NCI-H510A treated with DMSO at 0.1 percent for 48 hours (cell line): ENCODE measurements around the gene PIGM.

Experiments used
- DNase-seq: peaks from one replicate; lab custom pipeline; 2025; lab: John Stamatoyannopoulos, UW

Gene PIGM

DNA sequence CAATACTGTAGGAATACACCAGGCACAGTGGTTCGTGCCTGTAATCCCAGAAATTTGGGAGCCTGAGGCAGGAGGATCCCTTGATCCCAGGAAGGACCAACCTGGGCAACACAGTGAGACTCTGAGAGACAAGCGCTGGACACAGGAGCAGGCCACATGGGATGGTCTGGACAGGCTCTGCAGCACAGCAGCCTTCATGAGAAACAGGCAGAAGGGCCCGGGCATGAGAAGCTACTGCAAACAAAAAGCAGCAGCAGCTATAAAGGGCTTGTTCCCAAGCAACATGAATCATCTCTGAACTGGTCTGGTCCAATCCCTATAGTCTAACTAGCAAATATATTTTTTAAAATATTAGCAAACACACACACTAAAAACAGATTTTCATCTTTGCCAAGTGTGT is 42.2 kb downstream of the PIGM start:
- DNase-seq = no peak

- DNase-seq = no peak
Observed at GRCh38 chr1:159988006-159988405, 43.8 kb downstream of the PIGM start.

DNA sequence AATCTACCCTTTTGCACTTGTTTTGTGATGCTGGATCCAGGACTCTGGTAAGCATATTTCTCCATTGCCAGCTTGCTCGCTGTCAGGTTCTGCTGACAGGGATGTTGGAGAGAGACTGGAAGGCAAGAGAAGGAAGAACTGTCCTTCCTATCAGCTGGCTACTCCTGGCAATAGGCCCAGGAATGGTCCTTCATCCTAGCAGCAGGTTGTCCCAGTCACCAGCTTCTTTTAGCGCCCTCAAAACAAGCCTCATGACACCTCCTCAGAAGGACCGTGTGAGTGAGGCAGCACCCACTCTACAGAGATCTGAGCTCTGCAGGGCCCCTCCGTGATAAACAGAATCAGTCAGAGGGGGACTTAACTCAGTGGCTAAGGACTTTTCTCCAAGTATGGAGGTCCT is 44.6 kb downstream of the PIGM start:
- DNase-seq = no peak

DNA sequence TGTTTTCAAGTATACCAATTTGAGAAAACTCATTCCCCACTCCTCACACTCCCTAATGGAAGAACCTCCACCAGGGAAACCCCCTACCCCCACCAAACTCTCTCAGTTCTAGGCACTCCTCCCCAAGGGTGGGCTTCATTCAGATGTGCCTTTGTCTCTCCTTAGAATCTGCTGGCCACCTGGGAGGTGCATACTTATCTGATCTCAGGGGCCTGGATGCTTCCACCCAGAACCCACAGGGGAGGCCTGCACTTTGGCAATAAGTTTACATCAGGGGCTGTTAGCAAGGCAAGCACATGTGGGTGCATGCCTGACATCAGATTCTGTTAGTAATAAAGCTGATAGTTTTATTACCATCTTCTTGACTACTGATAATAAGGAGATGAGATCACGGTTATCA is 45.3 kb downstream of the PIGM start:
- DNase-seq = no peak

- DNase-seq = no peak
Observed at GRCh38 chr1:159986093-159986492, 45.7 kb downstream of the PIGM start.

GRCh38 chr1:159985473-159985872 is 46.3 kb downstream of the PIGM start:
- no peak for DNase-seq

- no peak for DNase-seq
Observed at GRCh38 chr1:159983681-159984080, 48.1 kb downstream of the PIGM start.

GRCh38 chr1:159982280-159982679 is 49.5 kb downstream of the PIGM start:
- no peak for DNase-seq

DNA sequence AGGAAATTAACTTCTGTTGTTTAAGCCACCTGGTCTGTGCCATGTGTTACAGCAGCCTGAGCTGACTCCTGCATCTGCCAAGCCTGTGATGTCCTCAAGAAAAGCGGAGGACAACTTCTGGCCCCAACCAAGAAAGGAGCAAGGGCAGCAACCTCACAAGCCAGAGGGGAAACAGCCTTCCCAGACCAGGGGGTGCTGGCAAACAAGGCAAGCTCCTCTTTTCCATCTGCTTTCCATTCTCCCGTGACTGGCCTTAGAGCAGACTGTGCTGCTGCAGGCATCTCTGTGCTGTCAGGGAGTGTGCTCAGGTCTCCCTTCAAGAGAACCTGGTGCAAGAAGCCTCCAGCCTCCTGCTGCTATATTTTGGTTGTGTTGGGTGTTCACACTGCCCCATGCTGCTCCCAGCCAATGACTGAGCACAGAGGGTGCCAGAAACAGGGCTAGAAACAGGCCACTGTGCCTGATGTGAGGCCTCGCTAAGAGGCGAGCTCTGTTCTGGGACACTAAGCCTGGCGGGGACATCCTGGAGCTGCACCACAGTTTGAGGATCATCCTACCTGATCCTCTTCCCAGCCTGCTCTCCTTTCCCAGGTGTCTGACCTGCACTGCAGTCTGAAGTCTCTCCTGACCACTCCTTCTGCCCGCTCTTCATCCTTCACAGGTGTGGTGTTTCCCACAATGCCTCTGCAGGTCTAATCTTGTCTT is 50.3 kb downstream of the PIGM start:
- DNase-seq = no peak

- DNase-seq = no peak
Observed at GRCh38 chr1:159980786-159981185, 51.0 kb downstream of the PIGM start.

DNA sequence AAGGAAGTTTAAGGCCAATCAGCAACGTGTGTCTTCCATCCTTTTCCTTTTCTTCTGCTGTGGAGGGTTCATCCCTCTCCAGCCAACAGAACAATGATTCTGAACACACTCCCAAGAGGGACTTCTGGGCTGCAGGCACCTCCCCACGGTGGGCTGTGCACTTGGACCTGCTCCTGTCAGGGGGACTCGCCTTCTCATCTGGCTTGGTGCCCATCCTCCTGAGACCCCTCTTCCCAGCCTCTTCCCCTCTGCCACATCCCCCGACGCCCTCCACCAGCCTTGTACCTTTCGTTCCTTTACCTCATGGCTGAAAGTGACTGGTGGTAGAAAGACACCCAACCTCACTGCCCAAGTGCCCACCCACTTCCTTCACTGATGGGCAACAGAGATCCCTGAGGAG is 51.7 kb downstream of the PIGM start:
- no peak for DNase-seq

DNA sequence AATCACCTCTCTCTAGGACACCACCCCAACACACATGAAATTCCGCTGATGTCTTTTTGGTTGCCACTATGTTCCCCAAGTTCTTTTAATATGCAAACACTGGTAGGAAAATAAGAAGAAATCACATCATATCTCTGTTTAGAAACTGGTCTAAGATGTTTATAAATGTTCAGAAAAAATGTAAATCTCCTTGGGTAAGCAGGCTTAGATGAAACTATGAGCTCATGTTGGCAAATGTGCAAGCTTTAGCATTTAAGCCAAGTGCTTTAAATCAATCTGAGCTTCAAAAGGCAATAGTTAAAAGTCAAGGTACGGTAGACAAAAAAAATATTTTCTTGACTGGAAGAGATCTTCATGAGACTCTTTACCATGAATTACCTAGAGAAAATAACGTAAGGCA is 52.5 kb downstream of the PIGM start:
- no peak for DNase-seq

GRCh38 chr1:159978107-159978398 is 53.7 kb downstream of the PIGM start:
- DNase-seq = no peak

- DNase-seq = no peak
Observed at GRCh38 chr1:159977364-159978106, 54.3 kb downstream of the PIGM start.
